Ovary (tissue), 9 donors: ENCODE results near the gene MBNL3. TPM values are rescaled to one million over a fixed set of nuclear protein-coding genes. Genes with fewer than 3 reads are reported as not detected.

ENCODE experiments used
- DNase-seq, 5 donors: peaks; one replicate each; pipeline ENCODE4 v3.0.0-alpha.2; 2019 to 2020
- H3K27ac ChIP-seq, 2 donors: fragments of 200-600 bp; one replicate each; pipeline versions ENCODE4 v1.5.1 to v1.8.0; 2019 to 2022
- H3K27me3 ChIP-seq: fragments of 200-600 bp; one replicate; pipeline ENCODE4 v1.8.0; 2022
- H3K36me3 ChIP-seq: fragments of 200-600 bp; sonication (generic); one replicate; pipeline ENCODE4 v1.5.1; 2019
- H3K4me1 ChIP-seq: one replicate; pipeline ENCODE4 v1.8.1; 2013; ENCODE audit warnings: mild to moderate bottlenecking, moderate library complexity; ENCODE audit not compliant: insufficient read depth
- H3K4me3 ChIP-seq: fragments of 200-600 bp; sonication (generic); one replicate; pipeline ENCODE4 v1.5.1; 2017
- H3K9me3 ChIP-seq, 2 donors: fragments of 200-600 bp in 1 of 2; sonication (generic) in 1 of 2; one replicate each; pipeline versions ENCODE4 v1.5.1 to v1.8.1; 2013 to 2019; ENCODE audit warnings: mild to moderate bottlenecking in 1 of 2, moderate library complexity in 1 of 2
- EP300 ChIP-seq: sonication (generic); formaldehyde crosslinking; IDR thresholded peaks from one replicate; pipeline ENCODE4 v1.6.1; 2017; ENCODE audit warnings: antibody characterized with exemption
- POLR2A ChIP-seq: fragments of 450-650 bp; IDR thresholded peaks from one replicate; pipeline ENCODE4 v1.6.1; 2017; ENCODE audit warnings: antibody characterized with exemption, mild to moderate bottlenecking, moderate library complexity
- WGBS, 3 donors: extraction: QIAGEN DNeasy Blood & Tissue Kit in 1 of 3; methylation state at CpG; one replicate each; pipeline versions ENCODE4 v1.1.5 to v1.1.7; 2013 to 2017; 5-methylcytosine and 5-hydroxymethylcytosine counted together
- intact Hi-C, 4 donors: fragments of 100-400 bp; cut with DNase I; formaldehyde crosslinking; loops; one replicate each; pipeline versions ENCODE4 v1.11.0 to v1.15.1; 2022 to 2023
- polyA plus RNA-seq, 2 donors: library from polyadenylated mRNA; stranded (reverse); fragments of 200-250 nt in 1 of 2; fragments of 350-450 nt in 1 of 2; fragmentation: Illumina TruSeq in 1 of 2; extraction: RNeasy Lipid Tissue Mini Kit (QIAGEN cat#74804) in 1 of 2; gene quantifications; one replicate each; pipeline ENCODE4 v1.2.3, GENCODE V29; 2013 to 2014
- total RNA-seq, 7 donors: library from RNA; depleted of rRNA in 2 of 7; stranded (reverse); fragments of >200 nt in 2 of 7; fragmentation: NEBNext Ultra II Directional in 3 of 7; extraction: Animal tissue kit (Norgen Biotek cat#: 25700) in 3 of 7; gene quantifications; one replicate each; pipeline versions ENCODE4 v1.1.0 to v1.2.4, GENCODE V29; 2016 to 2023
- TF ChIP-seq, protein P1 (sequence below), 3 donors: fragments of 450-650 bp in 2 of 3; fragments of 200-600 bp in 1 of 3; IDR thresholded peaks; one replicate each; pipeline versions ENCODE4 v1.5.1 to v1.8.0; 2016 to 2022; ENCODE audit warnings: antibody characterized with exemption in 3 of 3, mild to moderate bottlenecking in 1 of 3
- donor health status: DM: no; HTN: no; CAD: no; lungs with moderate emphysema.
- donor health status: DM: no; HTN: no; CAD: no.
- donor health status: Bipolar disorder and iron deficiency.
- donor health status: DM: yes; HTN: yes; CAD: no.
- donor health status: DM: no; HTN: no; CAD: no.
- donor health status: DM: yes; HTN: yes; CAD: no.

MBNL3 gene
- total and polyA plus RNA-seq, 9 donors: 1.1 to 56.2 (median 13.3) TPM

GRCh38 chrX:132404266-132404665 is 84.6 kb downstream of the MBNL3 start:
- H3K9me3 ChIP-seq: no peaks in the 10 kb centered on the region
- WGBS, 3 donors: 68 to 74% (median 70%) methylated on average over 5 of the region's 5 CpGs
- H3K4me1 ChIP-seq: no peaks in the 10 kb centered on the region
- intact Hi-C loops: no loop called here
- H3K27ac ChIP-seq: no peak overlapping the region
- no peak for DNase-seq
- H3K27me3 ChIP-seq: no peaks in the 10 kb centered on the region
- H3K36me3 ChIP-seq: no peaks in the 10 kb centered on the region
- TF ChIP-seq, protein P1, sequence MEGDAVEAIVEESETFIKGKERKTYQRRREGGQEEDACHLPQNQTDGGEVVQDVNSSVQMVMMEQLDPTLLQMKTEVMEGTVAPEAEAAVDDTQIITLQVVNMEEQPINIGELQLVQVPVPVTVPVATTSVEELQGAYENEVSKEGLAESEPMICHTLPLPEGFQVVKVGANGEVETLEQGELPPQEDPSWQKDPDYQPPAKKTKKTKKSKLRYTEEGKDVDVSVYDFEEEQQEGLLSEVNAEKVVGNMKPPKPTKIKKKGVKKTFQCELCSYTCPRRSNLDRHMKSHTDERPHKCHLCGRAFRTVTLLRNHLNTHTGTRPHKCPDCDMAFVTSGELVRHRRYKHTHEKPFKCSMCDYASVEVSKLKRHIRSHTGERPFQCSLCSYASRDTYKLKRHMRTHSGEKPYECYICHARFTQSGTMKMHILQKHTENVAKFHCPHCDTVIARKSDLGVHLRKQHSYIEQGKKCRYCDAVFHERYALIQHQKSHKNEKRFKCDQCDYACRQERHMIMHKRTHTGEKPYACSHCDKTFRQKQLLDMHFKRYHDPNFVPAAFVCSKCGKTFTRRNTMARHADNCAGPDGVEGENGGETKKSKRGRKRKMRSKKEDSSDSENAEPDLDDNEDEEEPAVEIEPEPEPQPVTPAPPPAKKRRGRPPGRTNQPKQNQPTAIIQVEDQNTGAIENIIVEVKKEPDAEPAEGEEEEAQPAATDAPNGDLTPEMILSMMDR (IDR thresholded peaks at IDR 0.05): no peak
- TF ChIP-seq POLR2A (no peak), EP300 (no peak)
- H3K4me3 ChIP-seq: no peak overlapping the region

GRCh38 chrX:132401935-132402334 is 86.9 kb downstream of the MBNL3 start:
- intact Hi-C loops: no loop called here
- no peak for TF ChIP-seq EP300
- no peak for TF ChIP-seq POLR2A
- TF ChIP-seq, protein P1 (IDR thresholded peaks at IDR 0.05): no peak
- DNase-seq: no peak
- Histone ChIP-seq H3K9me3 (no peaks in the 10 kb centered on the region), H3K27me3 (no peaks in the 10 kb centered on the region), H3K4me3 (no peak overlapping the region), H3K36me3 (no peaks in the 10 kb centered on the region), H3K4me1 (no peaks in the 10 kb centered on the region), H3K27ac (no peak overlapping the region)
- WGBS, 3 donors: 61 to 77% (median 70%) methylated on average over 1 of the region's 1 CpG

DNA sequence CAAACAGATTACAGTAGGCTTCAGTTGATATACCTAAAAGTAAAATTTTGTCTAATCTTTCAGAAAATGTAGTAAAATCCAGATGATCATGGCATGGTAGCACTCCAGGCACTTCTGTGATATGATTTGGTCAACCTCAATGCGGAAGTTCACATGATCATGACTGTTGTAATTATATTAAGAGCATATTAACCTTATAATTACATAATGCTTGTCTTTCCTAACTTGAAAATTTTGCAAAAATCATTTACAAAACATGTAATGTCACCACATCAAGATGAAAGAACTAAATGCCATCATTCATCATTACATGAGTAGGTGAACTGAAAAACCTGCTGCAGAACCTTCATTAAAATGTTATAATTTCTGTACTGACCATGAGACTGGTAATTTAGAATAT is 88.1 kb downstream of the MBNL3 start:
- Histone ChIP-seq H3K4me1 (no peaks in the 10 kb centered on the region), H3K27ac (no peak overlapping the region), H3K27me3 (no peaks in the 10 kb centered on the region), H3K4me3 (no peak overlapping the region), H3K36me3 (no peaks in the 10 kb centered on the region), H3K9me3 (no peaks in the 10 kb centered on the region)
- DNase-seq: no peak
- 76 to 84% (median 81%) methylated on average over 1 of the region's 1 CpG for WGBS, 3 donors
- intact Hi-C loops: no loop called here
- TF ChIP-seq EP300 (no peak), POLR2A (no peak)
- TF ChIP-seq, protein P1 (IDR thresholded peaks at IDR 0.05): no peak

GRCh38 chrX:132395645-132396044 is 93.2 kb downstream of the MBNL3 start:
- Histone ChIP-seq H3K27ac (no peak overlapping the region), H3K4me1 (no peaks in the 10 kb centered on the region), H3K27me3 (no peaks in the 10 kb centered on the region), H3K9me3 (no peaks in the 10 kb centered on the region), H3K4me3 (no peak overlapping the region), H3K36me3 (no peaks in the 10 kb centered on the region)
- intact Hi-C loops: no loop called here
- DNase-seq: no peak
- WGBS, 3 donors: 33 to 47% (median 41%) methylated on average over 2 of the region's 2 CpGs
- TF ChIP-seq, protein P1 (IDR thresholded peaks at IDR 0.05): no peak
- no peak for TF ChIP-seq POLR2A
- no peak for TF ChIP-seq EP300
